Heart right ventricle (tissue), 16 donors: ENCODE results near the gene CDK6. TPM values are rescaled to one million over a fixed set of nuclear protein-coding genes. Genes with fewer than 3 reads are reported as not detected.

Source experiments
- ATAC-seq, 8 donors: fragments of 200-7000 bp; cut with Tn5 transposase; one replicate each; pipeline ENCODE4 v1.9.1; 2020; ENCODE audit warnings: mild to moderate bottlenecking in 8 of 8, moderate library complexity in 8 of 8, moderate number of reproducible peaks in 1 of 8
- DNase-seq, 2 donors: peaks; one replicate each; pipeline ENCODE4 v3.0.0-alpha.2; 2020
- H3K27ac ChIP-seq, 10 donors: fragments of 200-600 bp; sonication (generic) in 2 of 10; one replicate each; pipeline versions ENCODE4 v1.5.0 to v1.8.0; 2020 to 2022; ENCODE audit warnings: mild to moderate bottlenecking in 3 of 10
- H3K27me3 ChIP-seq, 7 donors: fragments of 200-600 bp; one replicate each; pipeline ENCODE4 v1.8.0; 2021 to 2022; ENCODE audit warnings: mild to moderate bottlenecking in 2 of 7
- H3K36me3 ChIP-seq, 9 donors: fragments of 200-600 bp; sonication (generic) in 1 of 9; one replicate each; pipeline versions ENCODE4 v1.5.0 to v1.8.0; 2020 to 2022; ENCODE audit warnings: mild to moderate bottlenecking in 2 of 9
- H3K4me1 ChIP-seq, 9 donors: fragments of 200-600 bp; sonication (generic) in 1 of 9; one replicate each; pipeline versions ENCODE4 v1.5.0 to v1.8.0; 2020 to 2022; ENCODE audit warnings: mild to moderate bottlenecking in 4 of 9
- H3K4me3 ChIP-seq, 10 donors: fragments of 200-600 bp; sonication (generic) in 2 of 10; one replicate each; pipeline versions ENCODE4 v1.5.0 to v1.8.0; 2020 to 2022; ENCODE audit warnings: mild to moderate bottlenecking in 7 of 10, moderate library complexity in 2 of 10
- H3K9me3 ChIP-seq, 11 donors: fragments of 200-600 bp in 10 of 11; sonication (generic) in 2 of 11; one replicate each; pipeline versions ENCODE4 v1.5.0 to v1.8.0; 2013 to 2022; ENCODE audit warnings: mild to moderate bottlenecking in 2 of 11, control low read depth in 1 of 11, moderate library complexity in 1 of 11
- WGBS, 2 donors: extraction: QIAGEN DNeasy Blood & Tissue Kit; methylation state at CpG; one replicate each; pipeline ENCODE4 v1.1.7; 2013; ENCODE audit warnings: inconsistent platforms in 1 of 2; 5-methylcytosine and 5-hydroxymethylcytosine counted together
- intact Hi-C, 10 donors: fragments of 100-400 bp; cut with DNase I; formaldehyde crosslinking; loops; one replicate each; pipeline versions ENCODE4 v1.11.1 to v1.14.2; 2022
- polyA plus RNA-seq, 2 donors: library from polyadenylated mRNA; stranded (reverse); fragments of 200-250 nt; gene quantifications; one replicate each; pipeline ENCODE4 v1.2.3, GENCODE V29; 2013
- total RNA-seq, 10 donors: library from RNA; stranded (reverse); fragmentation: NEBNext Ultra II Directional in 3 of 10; extraction: Animal tissue kit (Norgen Biotek cat#: 25700) in 3 of 10; gene quantifications; one replicate each; pipeline versions ENCODE4 v1.2.1 to v1.2.4, GENCODE V29; 2021 to 2023
- TF ChIP-seq, protein P1 (sequence below), 9 donors: fragments of 200-600 bp; sonication (generic) in 2 of 9; IDR thresholded peaks; one replicate each; pipeline versions ENCODE4 v1.5.0 to v1.8.0; 2021 to 2022; ENCODE audit warnings: antibody characterized with exemption in 9 of 9, mild to moderate bottlenecking in 5 of 9, moderate library complexity in 1 of 9
- donor health status: Arrhythmogenic right ventricular cardiomyopathy.
- donor health status: ischemic (EF 13 %, LVEDD 7.1; RV severe dilation, severe dysfunction).
- donor health status: healthy with polysubstance abuse.
- donor health status: DM: no; HTN: yes; CAD: no.
- donor health status: DM: no; HTN: no; CAD: no.
- donor health status: ischemic (EF 25% LVEDD 6.9; RV normal size, moderate dysfunction).
- donor health status: ischemic (EF 25% LVEDD 5.7; RV mildly dilated, moderate dysfunction).
- donor health status: healthy.
- donor health status: DM: yes; HTN: yes; CAD: no.
- donor health status: Ischemic cardiomyopathy.
- donor health status: ischemic (EF 35%, LVEDD 5.7; RV mildly dilated, moderate dysfunction).
- donor health status: nonischemic (EF 11% LVEDD 7.7; RV severe dilation, severe dysfunction).
- donor health status: DM: yes; HTN: yes; CAD: no.
- donor health status: PGD.
- donor health status: ischemic (EF 29% LVEDD 5.4; RV normal size, mild dysfunction).
- donor health status: nonischemic (EF 23%, LVEDD 6.1; RV moderate dilation, normal function).

CDK6 gene
- total and polyA plus RNA-seq, 12 donors = 2.6 to 31.5 (median 16.4) TPM

DNA sequence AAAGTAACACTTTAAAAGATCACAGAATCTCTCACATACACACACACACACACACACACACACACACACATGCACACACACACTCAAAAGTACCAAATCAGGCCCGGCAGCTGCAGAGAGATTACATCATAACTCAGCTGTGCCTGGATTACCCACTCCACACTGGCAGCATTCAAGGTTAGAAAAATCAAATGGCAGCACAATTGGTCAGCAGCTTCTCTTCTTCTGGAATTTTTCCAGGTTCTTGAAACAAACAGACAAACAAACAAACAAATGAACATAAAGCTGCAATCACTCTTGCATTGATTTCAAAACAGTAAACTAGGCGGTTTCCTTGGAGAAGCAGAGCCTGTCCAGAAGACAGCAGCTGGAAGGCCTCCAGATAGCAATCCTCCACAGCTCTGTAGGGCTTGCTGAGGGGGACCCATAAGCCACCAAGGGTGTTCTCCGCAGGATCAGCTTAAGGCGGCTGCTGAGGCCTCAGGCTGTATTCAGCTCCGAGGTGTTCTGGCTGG, 221.7 kb downstream of the CDK6 start:
- Histone ChIP-seq H3K4me1 (peaks cover 0 to 19% (median 3%) of the 10 kb centered on the region in 9 donors), H3K36me3 (peaks cover 0 to 57% (median 0%) of the 10 kb centered on the region in 9 donors), H3K9me3 (no peaks in the 10 kb centered on the region), H3K27ac (no peak overlapping the region), H3K4me3 (no peak overlapping the region), H3K27me3 (no peaks in the 10 kb centered on the region)
- TF ChIP-seq, protein P1, sequence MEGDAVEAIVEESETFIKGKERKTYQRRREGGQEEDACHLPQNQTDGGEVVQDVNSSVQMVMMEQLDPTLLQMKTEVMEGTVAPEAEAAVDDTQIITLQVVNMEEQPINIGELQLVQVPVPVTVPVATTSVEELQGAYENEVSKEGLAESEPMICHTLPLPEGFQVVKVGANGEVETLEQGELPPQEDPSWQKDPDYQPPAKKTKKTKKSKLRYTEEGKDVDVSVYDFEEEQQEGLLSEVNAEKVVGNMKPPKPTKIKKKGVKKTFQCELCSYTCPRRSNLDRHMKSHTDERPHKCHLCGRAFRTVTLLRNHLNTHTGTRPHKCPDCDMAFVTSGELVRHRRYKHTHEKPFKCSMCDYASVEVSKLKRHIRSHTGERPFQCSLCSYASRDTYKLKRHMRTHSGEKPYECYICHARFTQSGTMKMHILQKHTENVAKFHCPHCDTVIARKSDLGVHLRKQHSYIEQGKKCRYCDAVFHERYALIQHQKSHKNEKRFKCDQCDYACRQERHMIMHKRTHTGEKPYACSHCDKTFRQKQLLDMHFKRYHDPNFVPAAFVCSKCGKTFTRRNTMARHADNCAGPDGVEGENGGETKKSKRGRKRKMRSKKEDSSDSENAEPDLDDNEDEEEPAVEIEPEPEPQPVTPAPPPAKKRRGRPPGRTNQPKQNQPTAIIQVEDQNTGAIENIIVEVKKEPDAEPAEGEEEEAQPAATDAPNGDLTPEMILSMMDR (IDR thresholded peaks at IDR 0.05) = no peak
- ATAC-seq (peak in 7 of 8 donors; percentile 55 to 83 (median 62)), DNase-seq (peak in 1 of 2 donors; percentile 28)
- intact Hi-C loops = no loop called here
- 55 to 60% methylated on average over 5 of the region's 5 CpGs for WGBS, 2 donors

DNA sequence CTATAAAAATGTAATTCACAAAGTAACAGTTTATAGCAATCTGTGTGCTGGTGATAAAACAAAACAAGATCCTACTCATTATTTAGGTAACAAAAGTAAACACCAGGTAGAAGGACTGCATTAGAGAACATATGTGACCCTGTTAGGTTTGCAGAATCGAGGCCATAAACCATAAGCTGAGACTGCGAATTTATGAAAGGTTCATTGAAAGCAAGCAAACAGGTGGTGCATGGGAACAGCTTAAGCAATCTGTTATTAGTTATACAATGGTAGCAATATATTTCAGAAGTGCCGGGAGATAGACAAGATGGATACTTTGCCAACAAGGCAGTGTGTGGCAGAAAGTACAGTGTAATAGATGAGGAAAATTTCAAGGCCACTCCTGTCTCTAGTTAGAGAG, 222.7 kb downstream of the CDK6 start:
- no peak overlapping the region for H3K4me3 ChIP-seq
- H3K27ac ChIP-seq = no peak overlapping the region
- 88% methylated on average over 3 of the region's 3 CpGs for WGBS, 2 donors
- H3K4me1 ChIP-seq = peaks cover 0 to 19% (median 3%) of the 10 kb centered on the region in 9 donors
- H3K9me3 ChIP-seq = no peaks in the 10 kb centered on the region
- H3K36me3 ChIP-seq = peaks cover 0 to 57% (median 0%) of the 10 kb centered on the region in 9 donors
- intact Hi-C loops = no loop called here
- no peak for ATAC-seq
- DNase-seq = no peak
- H3K27me3 ChIP-seq = no peaks in the 10 kb centered on the region
- TF ChIP-seq, protein P1 (IDR thresholded peaks at IDR 0.05) = no peak

DNA sequence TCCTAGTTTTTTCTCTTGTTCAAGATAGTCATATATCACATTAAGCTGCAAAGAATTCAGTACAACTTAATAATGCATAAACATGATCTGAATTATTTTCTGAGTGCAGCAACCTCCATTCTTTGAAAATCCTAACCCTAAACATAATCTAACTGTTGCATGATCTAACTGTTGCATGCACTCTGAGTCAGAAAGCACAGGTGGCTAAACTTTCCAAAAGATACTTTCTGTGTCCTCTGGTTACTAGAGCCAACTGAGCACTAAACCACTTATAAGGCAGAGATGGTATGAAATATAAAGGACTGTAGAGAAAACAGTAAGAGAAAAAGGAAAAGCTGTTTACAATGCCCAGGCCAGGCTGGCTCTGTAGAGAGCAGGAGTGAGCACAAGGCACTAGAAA, 223.2 kb downstream of the CDK6 start:
- no peak for ATAC-seq
- Histone ChIP-seq H3K4me3 (no peak overlapping the region), H3K4me1 (peaks cover 0 to 19% (median 3%) of the 10 kb centered on the region in 9 donors), H3K9me3 (no peaks in the 10 kb centered on the region), H3K36me3 (peaks cover 0 to 56% (median 0%) of the 10 kb centered on the region in 9 donors), H3K27me3 (no peaks in the 10 kb centered on the region), H3K27ac (no peak overlapping the region)
- TF ChIP-seq, protein P1 (IDR thresholded peaks at IDR 0.05) = no peak
- DNase-seq = no peak
- intact Hi-C loops = no loop called here

DNA sequence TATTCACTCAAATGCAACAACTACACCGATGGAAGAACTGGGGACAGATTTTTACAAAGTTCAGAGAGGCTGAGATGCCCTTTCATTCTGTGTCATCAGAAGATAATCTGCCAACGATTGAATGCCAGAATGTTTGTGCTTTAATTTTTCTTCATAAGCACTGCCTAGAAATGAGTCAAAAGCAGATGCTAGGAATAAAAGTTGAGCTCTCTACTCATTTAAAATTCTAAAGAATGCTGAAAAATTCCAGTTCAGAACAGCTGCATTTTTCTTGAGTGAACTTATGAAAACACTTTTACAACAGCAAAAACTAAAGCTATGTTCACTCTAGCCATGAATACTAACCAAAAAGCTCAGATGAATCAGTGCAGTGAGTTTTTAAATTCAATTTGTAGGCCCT, 223.9 kb downstream of the CDK6 start:
- DNase-seq = no peak
- Histone ChIP-seq H3K27ac (no peak overlapping the region), H3K36me3 (peaks cover 0 to 49% (median 0%) of the 10 kb centered on the region in 9 donors), H3K4me3 (no peak overlapping the region), H3K27me3 (no peaks in the 10 kb centered on the region), H3K4me1 (peaks cover 0 to 19% (median 3%) of the 10 kb centered on the region in 9 donors), H3K9me3 (no peaks in the 10 kb centered on the region)
- no peak for ATAC-seq
- intact Hi-C loops = no loop called here
- TF ChIP-seq, protein P1 (IDR thresholded peaks at IDR 0.05) = no peak
- 66 to 72% methylated on average over 2 of the region's 2 CpGs for WGBS, 2 donors
